Parathyroid adenoma (tissue), 2 donors: ENCODE results near the gene OR9Q1.

Source experiments
- H2AFZ ChIP-seq: fragments of 300-600 bp; sonication (generic); one replicate; pipeline ENCODE4 v1.7.0; 2017; ENCODE audit warnings: antibody characterized with exemption, mild to moderate bottlenecking
- H3K27ac ChIP-seq: fragments of 300-600 bp; sonication (generic); one replicate; pipeline ENCODE4 v1.7.0; 2017
- H3K27me3 ChIP-seq: fragments of 300-600 bp; sonication (generic); one replicate; pipeline ENCODE4 v1.7.0; 2017; ENCODE audit warnings: low read length; ENCODE audit not compliant: control insufficient read depth, insufficient read depth
- H3K36me3 ChIP-seq: fragments of 300-600 bp; sonication (generic); one replicate; pipeline ENCODE4 v1.7.0; 2017; ENCODE audit warnings: low read length; ENCODE audit not compliant: control insufficient read depth, insufficient read depth
- H3K4me1 ChIP-seq: fragments of 300-600 bp; sonication (generic); one replicate; pipeline ENCODE4 v1.7.0; 2017; ENCODE audit warnings: control low read depth
- H3K4me2 ChIP-seq: fragments of 300-600 bp; sonication (generic); one replicate; pipeline ENCODE4 v1.7.0; 2017; ENCODE audit warnings: low read length
- H3K4me3 ChIP-seq: fragments of 300-600 bp; sonication (generic); one replicate; pipeline ENCODE4 v1.7.0; 2017; ENCODE audit warnings: low read depth, low read length
- H3K79me2 ChIP-seq: fragments of 300-600 bp; sonication (generic); one replicate; pipeline ENCODE4 v1.7.0; 2017; ENCODE audit warnings: control low read depth
- H3K9ac ChIP-seq: fragments of 300-600 bp; sonication (generic); one replicate; pipeline ENCODE4 v1.7.0; 2017; ENCODE audit warnings: mild to moderate bottlenecking
- H3K9me3 ChIP-seq: fragments of 300-600 bp; sonication (generic); one replicate; pipeline ENCODE4 v1.7.0; 2017; ENCODE audit warnings: low read length; ENCODE audit not compliant: control insufficient read depth
- CTCF ChIP-seq: fragments of 300-600 bp; sonication (generic); IDR thresholded peaks from one replicate; pipeline ENCODE4 v1.7.0; 2017; ENCODE audit warnings: antibody characterized with exemption, mild to moderate bottlenecking
- donor health status: primary hyperparathyroidism.

Gene OR9Q1

GRCh38 chr11:57978686-57979531 lies 44.8 kb upstream of the OR9Q1 start:
- Histone ChIP-seq H3K27ac (no peak overlapping the region), H3K9ac (no peak overlapping the region), H3K36me3 (no peaks in the 10 kb centered on the region), H3K79me2 (no peaks in the 10 kb centered on the region), H3K9me3 (no peaks in the 10 kb centered on the region), H3K4me3 (no peak overlapping the region), H3K4me2 (no peak overlapping the region), H3K4me1 (no peaks in the 10 kb centered on the region), H3K27me3 (no peaks in the 10 kb centered on the region), H2AFZ (no peak overlapping the region)
- no peak for TF ChIP-seq CTCF

- no peak overlapping the region for H3K27ac ChIP-seq
- no peak overlapping the region for H3K9ac ChIP-seq
- no peak overlapping the region for H3K4me3 ChIP-seq
- H2AFZ ChIP-seq = no peak overlapping the region
- no peaks in the 10 kb centered on the region for H3K27me3 ChIP-seq
- H3K4me1 ChIP-seq = no peaks in the 10 kb centered on the region
- TF ChIP-seq CTCF = no peak
- no peaks in the 10 kb centered on the region for H3K9me3 ChIP-seq
- no peaks in the 10 kb centered on the region for H3K36me3 ChIP-seq
- no peaks in the 10 kb centered on the region for H3K79me2 ChIP-seq
- H3K4me2 ChIP-seq = no peak overlapping the region
These were observed 44.1 kb upstream of the OR9Q1 start for GRCh38 chr11:57979532-57980079.

- Histone ChIP-seq H3K79me2 (no peaks in the 10 kb centered on the region), H3K4me2 (no peak overlapping the region), H3K4me1 (no peaks in the 10 kb centered on the region), H3K9me3 (no peaks in the 10 kb centered on the region), H2AFZ (no peak overlapping the region), H3K36me3 (no peaks in the 10 kb centered on the region), H3K9ac (no peak overlapping the region), H3K27me3 (no peaks in the 10 kb centered on the region), H3K27ac (no peak overlapping the region), H3K4me3 (no peak overlapping the region)
- TF ChIP-seq CTCF = no peak
These were observed 43.5 kb upstream of the OR9Q1 start for GRCh38 chr11:57980201-57980600.

- Histone ChIP-seq H3K27me3 (no peaks in the 10 kb centered on the region), H3K4me3 (no peak overlapping the region), H3K4me1 (no peaks in the 10 kb centered on the region), H3K79me2 (no peaks in the 10 kb centered on the region), H3K27ac (no peak overlapping the region), H3K4me2 (no peak overlapping the region), H3K9ac (no peak overlapping the region), H3K9me3 (no peaks in the 10 kb centered on the region), H2AFZ (no peak overlapping the region), H3K36me3 (no peaks in the 10 kb centered on the region)
- no peak for TF ChIP-seq CTCF
These were observed 42.1 kb upstream of the OR9Q1 start for GRCh38 chr11:57981536-57981935.

- no peak overlapping the region for H3K27ac ChIP-seq
- no peak for TF ChIP-seq CTCF
- no peaks in the 10 kb centered on the region for H3K27me3 ChIP-seq
- no peaks in the 10 kb centered on the region for H3K79me2 ChIP-seq
- H3K4me3 ChIP-seq = no peak overlapping the region
- H3K4me1 ChIP-seq = no peaks in the 10 kb centered on the region
- no peaks in the 10 kb centered on the region for H3K36me3 ChIP-seq
- no peak overlapping the region for H2AFZ ChIP-seq
- H3K4me2 ChIP-seq = no peak overlapping the region
- no peaks in the 10 kb centered on the region for H3K9me3 ChIP-seq
- H3K9ac ChIP-seq = no peak overlapping the region
These were observed 40.9 kb upstream of the OR9Q1 start for GRCh38 chr11:57982776-57983175.
